HG03108 (cell line): Measurements from ENCODE around the gene ASIC1.

Experiments
- ATAC-seq: cut with Tn5 transposase; IDR thresholded peaks from one replicate; pipeline ENCODE4 v1.9.1; 2021; ENCODE audit warnings: moderate library complexity; ENCODE audit not compliant: unreplicated experiment

Gene ASIC1

DNA sequence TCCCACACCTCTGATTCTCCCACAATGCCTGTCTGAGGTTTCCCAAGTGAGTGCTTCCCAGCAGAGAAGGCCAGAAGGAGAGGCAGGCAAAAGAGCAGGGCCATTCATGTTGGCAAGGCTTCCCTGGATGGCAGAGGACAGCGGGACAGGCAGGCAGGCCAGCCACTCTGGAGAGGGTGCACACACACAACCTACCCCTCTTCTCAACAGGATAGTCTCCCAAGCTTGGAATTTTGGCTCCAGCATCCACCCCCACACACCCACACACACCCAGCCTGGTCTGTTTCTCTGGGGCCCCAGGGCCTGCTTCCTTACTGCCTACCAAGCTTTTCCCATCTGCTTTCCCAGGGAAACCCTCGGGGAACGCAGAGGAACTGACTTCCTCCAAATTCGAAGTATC, 16.7 kb upstream of the ASIC1 start:
- ATAC-seq, result no peak

DNA sequence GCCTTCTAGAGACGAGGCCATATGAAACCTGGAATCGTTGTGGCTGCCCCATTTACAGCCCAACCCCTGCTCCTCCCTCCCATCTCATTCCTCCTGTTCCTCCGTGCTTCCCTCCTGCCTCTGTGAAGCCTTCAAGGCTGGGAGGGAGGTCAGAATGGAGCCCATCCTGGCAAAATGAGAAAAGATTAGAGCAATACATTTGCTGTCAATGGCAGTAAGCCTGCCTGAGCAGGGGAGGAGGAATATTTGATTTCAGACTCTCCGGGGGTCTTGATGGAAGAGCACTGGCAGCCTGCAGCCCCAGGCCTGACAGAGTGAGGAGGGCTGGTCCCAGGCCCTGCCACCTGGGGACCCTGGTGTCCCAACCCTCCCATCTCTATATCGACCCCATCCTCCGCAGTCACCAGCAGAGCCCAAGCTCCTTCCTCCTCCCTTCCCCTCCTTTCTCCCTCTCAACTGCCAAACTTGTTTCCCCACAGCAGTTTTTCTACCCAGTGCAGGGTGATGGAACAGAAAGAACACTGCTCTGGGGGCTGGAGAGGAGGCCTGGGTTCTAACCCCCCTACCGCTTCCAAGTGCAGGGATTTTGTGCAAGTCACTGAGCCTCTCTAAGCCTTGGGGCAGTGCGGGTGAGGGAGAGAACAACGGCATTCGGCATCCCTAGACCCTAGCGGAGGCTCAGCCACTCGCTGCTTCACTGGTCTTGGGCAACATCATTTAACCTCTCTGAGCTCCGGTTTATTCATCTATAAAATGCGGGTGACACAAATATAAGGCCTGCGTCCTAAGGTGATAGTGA, 16.1 kb upstream of the ASIC1 start:
- ATAC-seq, result no peak

DNA sequence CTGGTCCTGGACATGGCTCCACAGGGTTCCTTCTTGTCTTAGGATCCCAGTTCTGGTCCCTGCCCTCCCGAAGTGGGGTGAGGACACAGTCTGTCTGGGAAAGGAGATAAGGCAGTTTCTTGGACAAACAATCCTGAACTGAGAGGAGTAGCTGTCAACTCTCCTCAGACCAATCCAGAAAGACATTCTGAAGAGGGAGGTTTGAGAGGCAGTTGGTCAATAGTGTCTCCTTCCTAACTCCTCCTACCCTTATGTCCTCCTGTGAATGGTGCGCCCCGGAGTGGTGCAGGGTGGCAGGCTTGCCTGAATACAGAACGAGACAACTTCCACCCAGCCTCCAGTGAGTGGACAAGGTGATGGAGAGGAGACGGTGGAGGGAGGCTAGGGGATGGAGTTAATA, 15.4 kb upstream of the ASIC1 start:
- ATAC-seq, result no peak

DNA sequence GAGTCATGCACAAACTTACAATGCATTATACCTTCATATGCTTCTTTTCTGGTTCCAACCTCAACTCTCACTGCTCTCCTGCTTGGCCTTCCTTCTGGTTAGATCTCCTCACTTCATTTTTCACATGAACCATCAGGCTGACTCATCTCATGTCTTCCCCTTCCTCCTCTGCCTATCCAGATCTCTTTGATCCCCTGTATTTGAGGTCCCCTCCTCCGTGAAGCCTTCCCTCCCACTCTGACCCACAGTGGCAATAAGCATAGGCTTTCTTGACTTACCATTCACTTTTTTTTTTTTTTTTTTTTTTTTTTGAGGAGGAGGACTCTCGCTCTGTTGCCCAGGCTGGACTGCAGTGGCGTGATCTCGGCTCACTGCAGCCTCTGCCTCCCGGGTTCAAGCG, 14.7 kb upstream of the ASIC1 start:
- ATAC-seq, result no peak

DNA sequence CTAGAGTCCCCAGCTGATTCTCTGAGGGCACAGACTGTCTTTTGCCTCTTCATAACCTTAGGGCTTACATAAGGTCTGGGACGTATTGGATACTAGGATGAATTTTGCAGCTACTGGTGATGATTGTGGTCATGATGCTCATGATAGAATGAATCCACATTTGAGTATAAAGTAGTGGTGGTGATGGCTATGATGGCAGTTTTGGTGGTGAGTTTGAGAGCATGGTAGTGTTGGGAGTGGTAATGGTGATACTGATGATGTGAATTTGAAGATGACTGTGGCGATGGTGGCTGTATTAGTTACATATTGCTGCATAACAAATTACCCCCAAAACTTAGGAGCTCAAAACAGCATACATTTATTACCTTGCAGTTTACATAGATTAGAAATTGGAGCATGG, 14.1 kb upstream of the ASIC1 start:
- no peak for ATAC-seq

DNA sequence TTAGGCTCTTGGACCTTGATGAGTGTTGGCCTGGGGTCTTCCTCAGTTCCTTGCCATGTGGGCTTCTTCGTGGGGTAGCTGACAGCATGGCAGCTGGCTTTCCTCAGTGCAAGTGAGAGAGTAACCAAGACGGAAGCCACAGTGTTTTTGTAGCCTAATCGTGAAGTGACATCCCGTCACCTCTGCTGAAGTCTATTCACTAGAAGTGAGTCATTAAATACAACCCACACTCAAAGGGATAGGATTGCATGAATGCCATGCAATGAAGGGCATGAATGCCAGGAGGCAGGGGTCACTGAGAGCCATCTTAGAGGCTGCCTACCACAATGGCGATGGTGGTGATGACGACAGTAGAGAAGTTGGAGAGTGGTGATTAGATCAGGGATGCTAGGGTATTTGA, 13.5 kb upstream of the ASIC1 start:
- no peak for ATAC-seq

DNA sequence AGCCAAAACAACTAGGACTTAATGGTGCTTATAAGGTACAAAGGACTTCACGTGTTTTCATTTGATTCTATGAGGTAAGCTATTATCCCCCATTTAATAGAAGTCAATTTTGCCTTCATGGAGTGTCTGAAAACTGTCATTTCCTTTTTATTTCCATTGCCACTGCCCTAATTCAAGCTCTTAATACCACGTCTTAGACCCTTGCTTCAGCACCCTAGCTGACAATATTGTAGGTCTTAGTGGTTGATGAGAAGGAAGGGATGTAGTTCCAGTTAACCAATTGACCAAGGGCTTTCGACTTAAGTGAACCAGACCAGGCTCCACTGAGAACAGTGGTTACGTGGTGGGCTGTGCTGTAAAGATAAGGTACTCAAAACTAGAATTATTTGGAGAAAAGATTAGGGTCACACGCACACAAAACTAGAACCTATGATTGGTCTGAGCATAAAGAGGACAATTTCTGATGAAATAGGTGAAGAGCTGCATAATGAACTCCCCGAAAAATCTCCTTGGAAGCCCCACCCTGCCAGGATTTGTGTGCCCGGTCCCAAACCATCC, 9.6 kb upstream of the ASIC1 start:
- no peak for ATAC-seq

DNA sequence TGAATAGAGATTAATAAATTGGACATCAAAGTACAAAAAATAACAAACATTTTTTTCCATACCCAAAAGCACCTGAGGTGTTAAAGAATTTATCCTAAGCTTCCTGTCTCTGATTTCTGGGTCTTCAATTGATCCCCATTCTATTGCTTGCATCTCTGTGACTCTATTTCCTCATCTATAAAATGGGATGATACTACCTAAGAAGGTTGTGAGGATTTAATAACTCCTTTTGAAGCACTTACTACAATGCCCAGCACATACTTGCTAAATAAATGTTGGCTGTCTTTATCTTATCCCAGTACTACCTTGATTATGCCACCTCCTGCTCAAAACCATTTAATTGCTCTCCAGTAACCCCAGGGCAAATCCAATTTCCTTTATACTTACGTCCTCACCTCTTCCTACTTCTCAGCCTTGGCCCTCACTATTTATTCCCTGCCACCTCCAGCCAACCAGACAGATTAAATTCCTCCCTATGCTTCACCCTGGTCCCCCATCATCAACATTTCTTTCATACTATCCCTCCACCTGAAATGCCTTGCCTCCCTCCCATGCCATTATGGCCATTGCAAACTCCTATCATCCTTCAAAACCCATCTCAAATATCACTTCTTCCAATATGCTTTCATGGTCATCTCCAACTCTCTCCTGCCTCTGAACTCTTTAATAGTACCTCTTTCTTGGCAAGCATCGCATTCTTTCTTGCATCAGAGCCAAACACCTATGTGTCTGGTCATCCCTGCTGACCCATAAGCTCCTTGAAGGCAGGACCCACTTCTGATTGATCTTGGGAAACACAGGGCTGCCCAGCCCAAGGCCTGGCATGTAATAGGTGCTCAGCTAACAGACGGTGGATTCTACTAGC, 7.9 kb upstream of the ASIC1 start:
- no peak for ATAC-seq

DNA sequence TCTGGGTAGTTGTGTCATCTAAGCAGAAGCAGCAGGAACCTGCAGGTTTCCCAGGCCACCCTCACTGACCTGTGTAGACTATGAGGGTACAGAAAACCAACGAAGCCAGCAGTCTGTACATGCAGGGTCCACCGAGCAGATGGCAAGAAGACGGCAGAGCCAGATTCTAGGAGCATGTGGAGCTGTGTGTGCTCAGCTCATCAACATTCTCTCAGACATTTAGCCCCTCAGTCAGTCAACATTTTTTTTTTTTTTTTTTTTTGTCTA, 7.3 kb upstream of the ASIC1 start:
- no peak for ATAC-seq

DNA sequence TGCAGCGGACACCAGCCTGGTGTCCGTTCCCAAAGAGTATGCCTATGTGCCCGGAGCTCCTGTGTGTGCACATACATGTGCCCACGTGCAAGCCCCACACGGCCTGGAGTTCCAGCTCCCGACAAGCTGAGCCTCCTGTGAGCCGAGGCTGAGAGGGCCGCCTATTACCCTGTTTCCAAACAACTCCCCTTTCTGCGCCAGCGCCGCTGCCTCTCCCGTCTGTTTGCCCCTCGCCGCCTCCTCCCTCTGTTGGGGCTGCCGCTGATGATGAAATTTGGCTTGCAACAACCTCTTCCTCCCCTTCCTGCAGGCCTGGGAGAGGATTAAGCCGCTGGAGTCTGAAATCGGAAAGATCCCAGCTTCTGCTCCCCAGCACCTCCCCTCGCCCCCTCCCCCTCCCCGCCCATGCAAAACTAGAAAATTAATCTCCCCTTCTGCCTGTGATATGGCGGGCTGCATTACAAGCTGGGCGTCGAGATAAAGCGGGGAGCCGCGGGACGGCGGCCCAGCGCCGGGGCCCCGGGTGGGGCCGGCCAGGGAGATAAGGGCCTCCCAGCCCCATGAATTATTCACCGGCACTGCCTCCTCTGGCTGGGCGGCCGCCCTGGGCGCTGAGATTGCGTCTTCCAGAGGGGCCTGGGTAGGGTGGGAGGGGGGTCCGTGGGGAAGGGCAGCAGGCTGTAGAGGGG, 6.8 kb upstream of the ASIC1 start:
- no peak for ATAC-seq

DNA sequence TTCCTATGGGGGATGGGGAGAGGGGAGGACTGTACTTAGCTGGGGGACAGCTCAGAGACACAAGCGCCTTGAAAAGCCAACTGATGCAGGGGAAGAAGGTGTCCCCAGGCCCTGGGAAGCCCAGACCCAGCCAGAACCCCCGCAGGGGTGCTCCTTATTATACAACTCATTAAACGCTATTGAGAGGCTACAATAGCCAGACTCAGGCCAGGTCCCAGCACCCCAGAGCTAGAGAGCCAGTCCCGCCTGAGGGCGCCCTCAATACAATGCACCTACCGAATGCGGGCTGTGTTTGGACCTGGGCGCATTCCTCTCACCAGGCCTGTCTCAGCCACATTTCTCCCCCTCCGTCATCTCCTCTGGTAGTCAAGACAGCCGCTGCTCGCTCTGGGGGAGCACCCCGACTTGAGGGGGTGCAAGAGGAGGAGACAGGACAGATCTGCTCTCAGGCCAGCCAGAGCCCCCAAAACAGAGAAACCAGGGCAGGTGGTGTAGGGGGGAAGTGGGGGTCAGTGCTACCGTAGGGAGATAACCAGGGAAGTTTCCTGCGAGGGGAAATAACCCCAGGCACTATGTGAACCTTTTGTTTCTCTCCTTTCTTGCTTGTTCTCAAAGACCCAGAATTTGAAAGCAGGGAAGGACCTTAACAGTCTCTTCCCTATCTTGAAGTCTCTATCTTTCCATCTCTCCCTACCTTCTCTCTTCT, 6.1 kb upstream of the ASIC1 start:
- ATAC-seq, result no peak

DNA sequence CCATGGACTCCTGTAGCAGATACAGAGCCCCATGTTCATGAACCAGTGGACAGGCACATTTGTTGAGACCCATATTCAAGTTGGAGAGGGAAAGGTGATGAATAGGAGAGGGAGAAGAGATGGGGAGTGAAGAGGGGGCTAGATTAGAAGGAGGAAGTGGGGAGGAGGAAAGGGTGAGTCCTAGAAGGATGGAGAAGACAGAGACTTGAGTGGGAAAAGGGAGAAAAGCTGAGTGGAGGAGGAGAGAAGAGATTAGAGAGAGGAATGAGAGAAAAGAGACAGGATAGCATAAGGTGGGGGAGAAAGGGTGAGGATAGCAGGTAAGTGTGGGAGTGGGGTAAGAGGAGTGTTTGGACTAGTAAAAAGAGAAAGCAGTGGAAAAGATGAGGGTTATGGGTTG, 4.9 kb upstream of the ASIC1 start:
- ATAC-seq, result no peak

DNA sequence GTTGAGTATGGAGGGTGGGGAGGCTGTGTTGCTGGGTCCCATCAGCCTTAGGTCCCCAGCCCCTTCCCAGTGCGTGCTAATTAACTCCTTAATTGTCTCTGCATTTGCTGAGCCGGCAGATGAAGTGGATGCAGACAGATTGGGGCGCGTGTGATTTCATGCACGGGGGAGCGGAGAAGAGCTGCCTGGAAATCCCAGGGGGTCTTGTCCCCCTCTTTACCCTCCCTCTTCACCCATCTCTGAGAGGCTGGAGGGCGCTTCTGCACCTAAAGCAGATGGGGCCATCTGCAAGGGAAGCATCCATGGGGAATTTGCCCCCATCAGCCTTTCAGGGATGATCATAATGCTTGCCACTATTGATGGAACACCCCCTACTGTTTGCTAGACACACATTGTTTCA, 4.4 kb upstream of the ASIC1 start:
- no peak for ATAC-seq

DNA sequence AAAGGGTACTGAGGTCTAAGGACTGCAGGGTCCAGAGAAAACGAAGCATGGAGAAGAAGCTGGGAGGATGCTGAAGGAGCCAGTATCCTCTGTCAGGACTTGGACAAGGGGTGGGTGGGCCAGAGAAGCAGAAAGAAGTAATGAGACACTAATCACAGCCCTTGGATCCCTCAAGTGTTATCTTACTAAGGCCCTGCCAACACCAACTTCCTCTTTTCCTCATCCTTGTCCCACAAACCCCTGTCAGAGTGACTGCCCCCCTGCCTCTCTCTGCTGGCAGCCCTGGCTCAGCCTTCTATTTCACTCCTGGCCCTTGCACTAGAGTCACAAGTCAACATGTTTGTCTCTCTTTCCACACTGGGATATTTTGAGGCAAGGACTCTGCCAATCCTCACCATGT, 3.8 kb upstream of the ASIC1 start:
- no peak for ATAC-seq

DNA sequence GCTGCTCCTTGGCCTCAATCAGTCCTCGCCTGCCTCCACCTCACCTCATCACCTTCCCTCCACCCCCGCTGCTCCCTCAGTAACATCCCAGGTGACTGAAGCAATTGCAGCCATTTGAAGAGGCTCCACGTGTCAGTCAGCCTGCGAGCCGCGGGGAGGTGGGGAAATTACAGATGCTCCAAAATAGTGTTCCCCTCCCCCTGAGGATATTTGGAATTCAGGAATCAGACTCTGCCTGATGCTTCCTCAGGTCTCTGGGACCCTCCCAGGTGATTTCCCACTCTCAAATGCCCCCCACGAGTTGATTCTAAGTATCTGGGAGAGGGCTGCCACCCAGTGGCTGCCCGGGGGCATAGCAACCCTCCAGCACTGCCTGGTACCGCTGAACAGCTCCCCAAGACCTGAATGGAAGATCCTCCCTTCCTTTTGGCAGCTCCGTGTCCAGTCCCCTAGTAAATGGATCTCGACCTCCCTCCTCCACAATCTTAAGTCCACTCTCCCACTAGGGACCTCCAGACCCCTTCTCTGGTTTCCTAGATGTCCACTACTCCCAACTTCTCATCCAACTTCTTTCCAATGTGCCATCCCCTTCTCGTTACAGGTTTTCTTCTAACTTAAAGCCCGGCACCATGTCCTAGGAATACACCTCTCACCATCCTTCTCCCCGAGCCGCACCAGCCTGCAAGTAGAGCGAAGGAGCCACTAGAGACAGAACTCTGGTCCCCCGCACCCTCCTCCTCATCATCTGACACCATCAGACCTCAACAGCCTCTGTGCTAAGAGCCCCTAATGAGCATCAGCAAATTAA, 1.4 kb upstream of the ASIC1 start:
- ATAC-seq, result no peak

DNA sequence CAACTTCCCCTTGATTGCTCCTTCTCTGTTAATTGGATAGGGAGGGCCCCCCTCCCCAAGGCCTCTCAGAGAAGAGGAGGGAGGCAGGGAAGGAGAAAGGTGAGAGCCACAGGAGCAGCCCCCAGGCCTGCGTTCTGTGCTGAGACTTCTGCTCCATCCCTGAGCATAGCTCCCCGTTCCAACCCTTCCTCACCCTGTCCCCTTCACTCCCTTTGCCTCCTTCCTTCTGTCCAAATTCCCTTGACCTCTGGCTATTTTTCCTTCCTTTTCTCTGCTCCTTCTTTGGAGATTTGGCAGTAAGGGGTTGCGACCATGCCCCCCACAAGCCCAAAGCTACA, 788 bp upstream of the ASIC1 start:
- no peak for ATAC-seq

DNA sequence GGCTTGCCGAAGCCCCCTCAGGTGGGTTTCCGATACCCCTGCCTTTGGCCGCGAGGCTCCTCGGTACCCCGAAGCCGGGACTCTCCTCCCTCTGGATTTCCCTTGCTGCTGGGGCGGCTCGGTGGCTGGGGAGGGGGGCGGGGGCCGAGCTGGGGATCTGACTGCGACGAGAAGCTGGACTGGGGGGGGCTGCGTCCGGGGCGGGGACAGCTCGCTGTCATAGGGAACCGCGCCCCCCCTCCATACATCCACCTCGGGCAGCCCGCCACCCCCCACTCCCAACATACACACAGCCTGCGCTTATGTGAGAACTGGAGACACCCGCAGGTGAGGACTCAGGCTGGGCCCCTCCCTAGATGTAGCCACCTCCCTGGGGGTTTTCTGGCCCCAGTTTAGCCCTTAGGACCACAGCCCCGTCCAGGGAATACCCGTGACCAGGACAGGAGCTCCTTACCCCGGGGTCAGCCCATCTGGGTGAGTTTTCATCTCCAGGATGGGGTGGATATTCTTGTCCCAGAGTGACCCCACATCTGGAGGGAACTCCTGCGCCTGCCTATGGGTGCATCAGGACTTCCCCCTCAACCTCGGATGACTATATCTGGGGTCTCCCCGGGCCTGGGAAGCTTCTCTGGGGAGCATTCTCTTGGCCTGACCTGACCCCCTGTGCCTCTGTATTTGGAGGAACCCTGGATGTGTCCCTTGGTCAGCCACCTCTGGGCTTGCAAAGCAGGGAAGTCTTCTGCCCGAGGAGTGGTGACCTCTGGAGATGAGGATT, 687 bp downstream of the ASIC1 start:
- ATAC-seq, result no peak

DNA sequence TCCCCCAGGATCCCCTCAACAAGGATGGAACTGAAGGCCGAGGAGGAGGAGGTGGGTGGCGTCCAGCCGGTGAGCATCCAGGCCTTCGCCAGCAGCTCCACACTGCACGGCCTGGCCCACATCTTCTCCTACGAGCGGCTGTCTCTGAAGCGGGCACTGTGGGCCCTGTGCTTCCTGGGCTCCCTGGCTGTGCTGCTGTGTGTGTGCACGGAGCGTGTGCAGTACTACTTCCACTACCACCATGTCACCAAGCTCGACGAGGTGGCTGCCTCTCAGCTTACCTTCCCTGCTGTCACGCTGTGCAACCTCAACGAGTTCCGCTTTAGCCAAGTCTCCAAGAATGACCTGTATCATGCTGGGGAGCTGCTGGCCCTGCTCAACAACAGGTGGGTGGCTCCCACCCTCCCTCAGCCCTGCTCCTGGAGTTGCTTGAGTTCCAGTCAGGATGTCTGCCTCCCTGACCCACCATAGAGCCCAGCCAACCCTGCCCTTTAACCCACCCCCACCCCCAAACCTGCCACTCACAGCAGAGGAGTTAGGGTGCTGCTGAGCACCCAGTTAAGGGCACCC, 1.4 kb downstream of the ASIC1 start:
- no peak for ATAC-seq

DNA sequence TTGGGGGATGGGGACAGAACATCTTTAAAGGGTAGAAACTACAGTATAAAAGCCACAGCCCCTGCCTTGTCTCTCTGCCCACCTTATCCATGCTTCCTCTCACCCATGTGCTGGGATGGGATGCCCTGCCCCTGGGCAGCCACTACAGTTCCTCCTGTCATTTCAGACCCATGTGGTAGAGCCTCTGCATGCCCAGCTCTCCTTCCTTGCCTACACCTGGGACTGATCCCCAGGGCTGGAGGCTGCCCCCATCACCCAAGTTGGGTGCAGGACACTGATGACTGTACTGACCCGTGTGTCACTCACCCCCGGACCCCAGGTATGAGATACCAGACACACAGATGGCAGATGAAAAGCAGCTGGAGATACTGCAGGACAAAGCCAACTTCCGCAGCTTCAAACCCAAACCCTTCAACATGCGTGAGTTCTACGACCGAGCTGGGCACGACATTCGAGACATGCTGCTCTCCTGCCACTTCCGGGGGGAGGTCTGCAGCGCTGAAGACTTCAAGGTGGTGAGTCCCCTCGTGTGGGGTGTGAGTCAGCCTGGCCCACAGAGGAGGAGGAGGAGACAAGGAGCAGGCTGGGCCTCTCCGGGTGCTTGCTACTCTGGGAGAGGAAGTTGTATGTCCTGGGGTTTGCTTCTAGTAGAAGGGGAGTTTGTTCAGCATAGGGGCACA, 2.2 kb downstream of the ASIC1 start:
- no peak for ATAC-seq
